CD4-positive, alpha-beta T cell treated with Interleukin-2 at 100 ng/mL for 4 hours (primary cell): ENCODE measurements around the gene URB2.
"Not testable (repeated sequence)": the region's sequence is repeated elsewhere in the genome, so short reads cannot be mapped to it uniquely, and the experiment has no call there.

Experiments
- DNase-seq: peaks from one replicate; pipeline ENCODE4 v3.0.0-alpha.2; 2020; ENCODE audit warnings: low spot score

Gene URB2

DNA sequence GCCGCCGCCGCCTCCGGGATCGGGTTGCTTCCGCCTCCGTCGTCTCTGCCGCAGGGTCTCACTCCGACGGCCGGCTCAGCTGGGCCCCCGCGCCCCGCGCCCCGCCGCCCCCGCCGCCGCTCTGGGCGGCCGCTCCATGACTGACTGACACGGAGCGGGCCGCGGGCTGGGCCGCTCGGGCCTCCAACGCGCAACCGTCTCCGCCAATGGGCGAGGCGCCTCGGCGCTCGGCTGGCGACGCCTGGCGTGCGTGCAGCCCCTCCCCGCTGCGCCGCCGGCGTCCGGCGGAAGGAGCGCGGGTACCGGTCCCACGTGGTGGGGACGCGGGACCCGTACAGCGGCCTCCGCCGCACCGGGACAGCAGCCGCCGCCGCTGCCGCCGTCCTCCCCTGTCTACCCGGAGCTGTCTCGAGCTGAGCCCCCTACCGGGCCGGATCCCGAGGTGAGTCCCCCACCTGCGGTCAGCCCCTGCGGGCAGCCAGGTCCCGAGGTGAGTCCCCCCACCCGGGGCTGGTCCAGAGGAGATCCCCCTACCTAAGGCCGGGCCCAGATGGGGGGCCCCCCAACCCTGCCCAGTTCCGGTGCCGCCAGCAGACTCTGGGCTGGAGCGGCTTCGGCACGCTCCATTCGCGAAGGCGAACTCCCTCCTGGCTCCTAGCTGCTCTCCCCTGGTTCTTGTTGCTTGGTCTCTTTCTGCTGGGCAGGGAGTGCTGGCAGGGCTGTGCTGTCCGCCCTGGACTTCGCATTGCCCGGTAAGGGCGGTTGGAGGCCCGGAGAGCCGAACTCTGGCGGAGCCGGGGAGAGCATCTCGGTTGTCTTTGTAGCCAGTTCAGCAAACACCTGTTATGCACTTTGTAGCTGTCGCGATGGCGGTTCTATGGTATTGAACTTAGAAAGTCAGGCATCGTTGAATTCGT, at the start of gene URB2, which contains the start of gene TAF5L:
Gene URB2 (plus strand): TSS at position 333 of the 917 bp plus-strand sequence. CDS start 1,387 bp downstream, outside the sequence.
Gene TAF5L (minus strand): TSS at position 208 of the 917 bp plus-strand sequence. CDS start 11,640 bp downstream, outside the sequence.
- DNase-seq = peak; percentile 83

DNA sequence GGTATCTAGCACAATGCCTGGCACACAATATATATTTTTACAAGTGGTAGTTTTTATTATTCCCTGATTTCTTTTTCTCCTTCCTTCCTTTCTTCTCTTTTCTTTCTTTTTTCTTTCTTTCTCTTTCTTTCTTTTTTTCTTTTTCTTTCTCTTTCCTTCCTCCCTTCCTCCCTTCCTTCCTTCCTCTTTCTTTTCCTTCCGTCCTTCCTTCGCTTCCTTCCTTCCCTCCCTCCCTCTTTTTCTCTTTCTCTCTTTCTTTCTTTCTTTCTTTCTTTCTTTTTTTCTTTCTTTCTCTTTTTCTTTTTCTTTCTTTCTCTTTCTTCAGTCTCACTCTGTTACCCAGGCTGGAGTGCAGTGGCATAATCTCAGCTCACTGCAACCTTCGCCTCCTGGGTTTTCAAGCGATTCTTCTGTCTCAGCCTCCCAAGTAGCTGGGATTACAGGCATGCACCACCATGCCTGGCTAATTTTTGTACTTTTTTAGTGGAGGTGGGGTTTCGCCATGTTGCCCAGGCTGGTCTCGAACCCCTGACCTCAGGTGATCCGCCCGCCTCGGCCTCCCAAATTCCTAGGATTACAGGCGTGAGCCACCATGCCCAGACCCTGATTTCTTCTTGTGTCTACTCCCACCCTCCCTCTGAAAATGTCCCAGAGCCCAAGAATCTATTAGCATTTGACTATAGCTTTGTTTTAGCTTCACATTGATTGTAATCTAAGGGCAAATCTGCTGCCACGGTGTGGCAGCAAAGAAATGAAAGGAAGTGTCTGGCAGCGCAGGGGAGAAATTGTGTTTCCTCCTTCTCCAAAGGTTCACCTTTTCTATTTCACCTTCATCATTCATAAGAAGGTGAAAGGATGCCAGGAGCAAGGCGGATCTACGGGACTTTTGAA, 47.6 kb upstream of the URB2 start:
- DNase-seq = no peak

DNA sequence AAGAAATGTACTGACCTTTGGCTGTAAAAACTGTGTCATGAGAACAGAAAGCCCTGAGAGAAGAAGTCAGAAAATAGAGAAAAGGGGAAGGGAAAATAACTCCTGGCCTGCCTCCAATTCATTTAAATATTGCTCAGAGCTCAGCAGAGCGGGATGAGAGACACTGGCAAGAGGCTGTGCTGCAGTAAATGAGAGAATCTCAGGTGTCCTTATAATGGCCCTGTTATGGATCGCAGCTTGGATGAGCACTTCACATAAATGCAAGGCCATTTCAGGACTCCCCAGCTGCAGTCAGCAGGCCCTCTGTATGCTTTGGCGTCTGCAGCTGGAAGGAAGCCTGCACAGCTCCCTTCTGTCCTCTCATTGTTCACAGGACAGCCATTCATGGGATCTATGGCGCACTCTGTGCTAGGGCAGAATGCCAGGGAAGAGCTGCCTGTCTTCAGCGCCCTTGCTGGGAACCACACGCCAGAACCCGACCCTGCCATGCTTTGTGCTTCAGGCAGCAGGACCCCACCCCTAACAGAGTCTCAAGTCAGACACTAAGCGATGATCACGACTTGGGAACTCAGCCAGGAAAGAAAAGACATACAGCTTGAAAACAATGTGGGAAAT, 46.9 kb upstream of the URB2 start:
- no peak for DNase-seq

DNA sequence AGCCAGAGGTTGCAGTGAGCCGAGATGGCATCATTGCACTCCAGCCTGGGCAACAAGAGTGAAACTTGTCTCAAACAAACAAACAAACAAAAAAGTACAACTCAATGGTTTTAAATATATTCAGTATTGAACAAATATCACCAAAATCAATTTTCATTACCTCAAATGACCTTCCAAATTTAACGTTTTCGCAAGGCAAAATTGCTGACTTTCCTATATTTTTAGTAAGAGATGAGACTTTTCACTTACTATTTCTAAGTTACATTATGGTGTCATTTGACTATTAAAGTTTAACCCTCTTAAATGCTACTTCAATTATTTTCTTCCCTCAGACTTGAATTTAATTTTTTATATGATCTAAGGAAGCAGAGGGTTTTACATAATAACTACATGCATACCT, 44.6 kb upstream of the URB2 start:
- no peak for DNase-seq

DNA sequence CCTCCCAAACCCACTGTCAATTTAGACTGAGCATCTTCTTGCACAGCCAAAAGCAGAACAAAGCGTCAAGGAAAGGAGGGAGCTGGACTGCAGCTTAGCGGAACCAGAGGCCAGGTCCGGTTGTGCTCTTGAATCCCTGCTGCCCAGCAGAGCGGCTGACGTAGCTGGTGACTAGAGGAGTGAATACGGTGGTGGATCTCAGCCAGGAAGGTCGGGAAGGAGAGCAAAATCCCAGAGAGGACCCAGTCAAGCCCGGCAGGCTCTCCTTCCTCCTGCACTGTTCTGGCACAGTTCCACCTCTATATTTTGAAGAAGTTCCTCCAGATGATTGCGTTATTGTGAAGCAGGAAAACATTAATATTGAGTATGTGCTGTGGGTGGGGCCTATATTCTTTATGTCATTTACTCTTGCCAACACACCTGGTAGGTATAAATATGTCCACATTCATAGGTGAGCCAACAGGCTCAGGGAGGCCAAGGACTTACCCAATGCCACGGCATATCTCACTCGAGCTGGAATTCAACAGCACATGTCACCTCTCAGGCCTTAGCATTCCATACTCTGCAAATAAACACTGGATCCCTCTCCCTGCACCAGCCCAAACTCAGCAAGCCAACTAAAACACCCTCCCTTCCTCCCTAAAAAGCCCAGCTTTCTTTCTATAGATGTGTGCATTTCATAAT, 43.9 kb upstream of the URB2 start:
- DNase-seq = no peak

DNA sequence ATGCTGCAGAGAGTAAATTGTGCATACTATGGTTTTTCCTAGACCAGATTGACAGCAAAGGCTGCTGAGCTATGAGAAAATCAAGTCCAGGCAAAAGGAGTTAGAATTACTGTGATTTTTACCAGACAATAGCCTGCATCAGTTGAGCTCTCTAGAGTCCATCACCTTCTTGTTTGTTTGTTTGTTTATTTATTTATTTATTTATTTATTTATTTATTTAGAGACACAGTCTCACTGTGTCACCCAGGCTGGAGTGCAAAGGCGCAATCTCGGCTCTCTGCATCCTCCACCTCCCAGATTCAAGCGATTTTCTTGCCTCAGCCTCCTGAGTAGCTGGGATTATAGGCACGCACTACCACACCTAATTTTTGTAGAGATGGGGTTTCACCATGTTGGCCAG, 43.3 kb upstream of the URB2 start:
- DNase-seq = no peak

DNA sequence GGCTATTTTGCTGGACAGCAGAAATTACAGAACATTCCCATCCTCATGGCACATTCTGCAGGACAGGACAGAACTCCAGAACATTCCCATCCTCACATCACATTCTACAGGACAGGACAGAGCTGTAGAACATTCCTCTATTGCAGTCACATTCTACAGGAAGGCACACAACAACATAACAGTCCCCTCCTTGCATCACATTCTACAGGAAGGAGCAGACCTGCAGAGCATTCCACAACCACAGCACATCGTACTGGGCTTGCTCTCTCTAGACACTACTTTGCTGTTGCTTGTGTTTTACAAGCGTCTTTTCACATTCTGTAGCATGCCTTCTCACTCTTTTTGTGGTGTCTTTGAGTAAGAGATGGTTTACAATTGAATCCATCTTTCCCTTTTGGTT, 40.7 kb upstream of the URB2 start:
- DNase-seq = no peak

DNA sequence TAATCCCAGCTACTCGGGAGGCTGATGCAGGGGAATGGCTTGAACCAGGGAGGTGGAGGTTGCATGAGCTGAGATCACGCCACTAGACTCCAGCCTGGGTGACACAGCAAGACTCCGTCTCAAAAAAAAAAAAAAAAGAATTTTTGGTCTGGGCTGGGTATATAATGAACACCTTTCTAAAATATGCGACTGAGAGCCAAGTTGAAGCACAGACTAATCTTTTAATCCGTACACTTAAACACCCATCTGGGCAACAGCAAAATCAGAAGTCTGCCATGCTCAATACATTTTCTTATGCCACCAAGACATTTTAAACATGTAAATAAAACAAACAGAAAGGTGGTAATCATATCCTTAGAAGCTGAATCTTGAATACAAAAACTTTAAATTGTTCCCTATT, 35.9 kb upstream of the URB2 start:
- no peak for DNase-seq

DNA sequence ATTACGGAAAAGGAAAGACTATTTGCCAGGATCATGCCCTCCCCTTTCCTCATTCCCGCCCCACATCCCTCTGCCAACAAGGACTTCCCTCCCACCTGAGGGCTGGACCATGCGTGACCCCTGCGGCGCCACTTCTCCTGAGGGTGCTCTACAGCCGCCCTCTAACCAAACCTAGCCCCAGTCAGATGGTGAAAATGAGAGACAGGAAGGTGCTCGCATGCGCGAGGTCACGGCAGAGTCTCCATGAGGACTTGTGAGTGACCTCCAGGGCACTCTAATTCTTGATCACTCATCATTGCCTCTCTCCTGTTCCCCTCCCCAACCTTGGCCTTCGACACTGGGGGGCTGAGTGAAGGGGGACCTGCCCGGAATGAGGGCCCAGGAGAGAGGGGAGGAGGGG, 32.2 kb upstream of the URB2 start:
- DNase-seq = no peak

DNA sequence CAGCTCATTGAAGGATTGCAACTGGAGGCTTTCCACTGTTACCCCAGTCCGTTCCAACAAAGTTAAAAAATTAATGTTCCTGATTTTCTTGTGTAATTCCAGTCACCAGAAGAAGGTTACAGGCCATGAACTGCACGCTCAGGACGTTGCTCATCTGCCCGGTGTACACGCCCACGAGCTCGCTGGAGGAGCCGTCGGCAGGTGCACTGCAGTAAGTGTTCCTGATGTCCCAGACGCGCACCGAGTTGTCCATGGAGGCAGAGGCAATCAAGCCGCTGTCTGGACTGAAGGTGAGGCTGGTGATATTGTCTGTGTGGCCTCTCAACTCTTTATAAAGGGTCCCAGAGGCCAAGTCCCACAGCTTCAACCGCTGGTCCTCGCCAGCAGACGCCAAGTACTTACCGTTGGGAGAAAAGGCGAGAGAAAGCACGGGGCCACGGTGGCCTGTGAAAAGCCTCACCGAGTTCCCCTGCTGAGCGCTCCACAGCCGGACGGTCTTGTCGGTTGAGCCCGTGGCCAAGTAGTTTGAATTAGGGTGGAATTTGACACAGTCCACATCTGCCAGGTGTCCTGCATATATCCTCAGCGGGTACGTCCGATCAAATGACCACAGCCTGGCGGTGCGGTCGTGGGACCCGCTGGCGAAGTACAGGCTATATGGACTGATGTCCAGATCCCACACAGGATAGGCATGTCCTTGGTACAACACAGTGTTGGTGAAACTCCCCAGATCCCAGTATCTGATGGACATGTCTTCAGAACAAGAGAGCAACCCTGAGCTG, 31.6 kb upstream of the URB2 start:
- DNase-seq = no peak

DNA sequence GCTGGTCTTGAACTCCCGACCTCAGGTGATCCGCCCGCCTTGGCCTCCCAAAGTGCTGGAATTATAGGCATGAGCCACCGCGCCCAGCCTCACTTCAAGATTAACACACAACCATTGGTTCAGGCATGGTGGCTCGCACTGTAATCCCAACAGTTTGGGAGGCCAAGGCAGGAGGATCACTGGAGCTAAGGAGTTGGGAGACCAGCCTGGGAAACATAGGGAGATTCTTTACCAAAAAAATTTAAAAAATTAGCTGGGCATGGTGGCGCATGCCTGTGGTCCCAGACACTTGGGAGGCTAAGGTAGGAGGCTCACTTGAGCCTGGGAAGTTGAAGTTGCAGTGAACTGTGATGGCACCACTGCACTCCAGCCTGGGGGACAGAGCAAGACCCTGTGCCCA, 30.2 kb upstream of the URB2 start:
- not testable (repeated sequence) for DNase-seq

DNA sequence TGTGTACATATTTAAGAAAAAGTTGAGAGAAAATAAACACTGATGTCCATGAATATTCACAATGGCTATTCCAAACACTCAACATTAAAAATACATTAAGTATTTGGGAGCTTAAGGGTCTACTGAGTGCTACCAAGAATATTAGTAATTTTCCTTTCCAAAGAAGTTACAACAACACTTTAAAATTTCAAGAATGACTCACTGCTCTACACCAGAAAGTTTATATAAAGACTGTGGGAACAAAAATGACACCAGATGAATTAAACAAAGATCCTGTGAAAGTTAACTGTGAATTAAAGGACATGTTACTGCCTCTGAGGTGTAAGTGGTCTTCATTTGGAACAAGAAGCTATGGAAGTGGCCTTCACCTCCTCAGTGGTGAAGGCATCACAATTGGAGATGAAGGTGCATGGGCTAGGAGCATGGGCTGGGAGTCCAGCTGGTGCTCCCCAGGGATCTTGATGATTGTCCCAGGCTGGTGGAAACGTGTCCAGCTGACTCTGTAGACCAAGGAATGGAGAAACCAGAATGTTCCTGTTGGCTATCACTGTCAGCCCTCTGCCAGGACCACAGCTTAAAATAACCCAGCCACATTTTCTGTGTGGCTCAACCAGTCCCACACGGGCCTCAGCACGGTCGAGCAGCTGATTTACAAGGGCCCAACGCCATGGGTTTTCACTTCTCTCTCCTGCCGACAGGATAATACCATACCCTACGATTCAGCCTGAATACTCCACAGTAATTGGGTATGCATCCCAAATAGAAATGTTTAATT, 28.9 kb upstream of the URB2 start:
- DNase-seq = no peak

DNA sequence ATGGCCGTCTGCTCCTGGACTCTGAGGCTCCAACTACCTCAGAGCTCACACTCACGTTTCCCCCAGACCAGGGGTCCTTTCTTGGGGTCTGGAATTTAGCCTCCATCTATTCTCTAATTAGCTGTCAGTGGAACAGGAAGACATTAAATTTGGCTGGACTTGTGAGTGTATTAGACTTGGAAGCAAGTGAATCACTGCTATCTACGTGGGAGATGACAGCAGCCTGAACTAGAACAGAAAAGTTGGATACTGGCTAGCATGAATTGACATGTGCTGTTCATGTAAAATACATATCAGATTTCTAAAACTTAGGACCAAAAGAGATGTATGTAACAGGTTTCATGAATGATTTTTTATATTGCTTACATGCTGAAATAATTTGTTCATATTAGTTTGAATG, 28.2 kb upstream of the URB2 start:
- DNase-seq = no peak

DNA sequence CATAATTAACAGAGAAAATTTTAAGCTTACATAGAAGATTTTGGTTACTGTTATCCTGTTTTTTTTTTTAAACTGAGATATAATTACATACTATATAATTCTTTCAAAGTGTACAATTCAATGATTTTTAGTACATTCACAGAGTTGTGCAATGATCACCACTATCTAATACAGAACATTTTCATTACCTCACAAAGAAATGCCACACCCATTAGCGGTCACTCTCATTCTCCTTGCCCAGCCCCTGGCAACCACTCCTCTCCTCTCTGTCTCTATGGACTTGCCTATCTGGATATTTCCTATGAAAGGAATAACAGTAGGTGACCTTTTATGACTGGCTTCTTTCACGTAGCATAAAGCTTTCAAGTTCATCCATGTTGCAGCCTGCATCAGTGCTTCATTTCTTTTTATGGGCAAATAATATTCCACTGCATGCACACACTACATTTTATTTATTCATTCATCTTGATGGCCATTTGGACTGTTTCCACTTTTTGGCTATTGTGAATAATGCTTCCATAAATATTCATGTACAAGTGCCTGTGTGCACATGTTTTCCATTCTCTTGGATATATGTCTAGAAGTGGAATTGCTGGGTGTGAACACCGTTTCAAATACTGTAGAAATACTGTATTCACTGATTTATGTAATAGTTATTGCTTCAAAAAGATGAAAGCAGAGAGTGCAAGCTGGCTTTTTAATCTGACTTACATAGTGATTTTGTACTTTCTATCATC, 26.7 kb upstream of the URB2 start:
- DNase-seq = no peak

DNA sequence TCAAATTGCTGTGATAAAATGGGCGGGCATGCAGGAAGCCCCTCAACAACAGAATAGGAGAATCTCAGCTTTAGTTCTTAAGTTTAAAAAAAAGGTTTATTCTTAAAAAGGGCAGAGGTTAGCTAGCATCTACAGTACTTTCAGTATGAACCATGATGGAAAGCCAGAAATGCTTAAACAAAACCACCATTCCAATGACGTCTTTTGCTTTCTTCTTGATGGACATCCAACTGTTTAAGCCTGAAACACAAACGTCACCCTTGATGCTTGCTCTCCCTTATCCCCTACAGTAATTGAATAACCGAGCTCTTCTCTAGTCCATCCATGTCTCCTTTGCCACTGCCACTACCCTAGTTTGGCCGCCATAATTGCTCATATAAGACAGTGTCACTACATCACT, 25.8 kb upstream of the URB2 start:
- DNase-seq = no peak

DNA sequence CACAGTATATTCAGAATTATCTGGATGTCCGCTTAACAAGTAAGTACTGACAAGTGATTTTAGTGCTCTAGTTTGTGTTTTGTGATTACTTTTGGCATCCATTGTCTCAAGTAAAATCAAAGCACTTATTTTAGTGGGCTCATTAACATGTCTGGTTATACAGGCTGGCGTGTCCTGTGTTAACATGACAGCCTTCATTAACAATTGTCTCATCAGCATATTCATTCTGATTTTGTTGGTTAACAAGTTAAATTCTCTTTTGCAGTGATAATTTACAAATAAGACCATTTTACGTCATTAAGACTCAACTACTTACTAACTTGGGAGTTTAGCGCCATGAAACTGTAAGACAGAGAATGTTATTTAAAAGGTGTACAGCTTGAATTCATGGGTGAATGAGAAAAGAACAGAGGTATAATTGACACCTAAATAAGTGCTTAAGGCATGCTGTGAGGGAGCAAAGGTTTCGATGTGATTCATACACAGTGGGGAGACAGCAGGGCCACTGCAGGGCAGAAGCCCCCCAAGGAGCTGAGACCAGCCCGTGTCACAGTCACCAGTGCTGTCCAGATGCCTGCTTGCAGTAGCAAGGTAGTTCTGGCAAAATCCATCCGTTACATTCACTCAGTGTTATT, 22.6 kb upstream of the URB2 start:
- DNase-seq = no peak

DNA sequence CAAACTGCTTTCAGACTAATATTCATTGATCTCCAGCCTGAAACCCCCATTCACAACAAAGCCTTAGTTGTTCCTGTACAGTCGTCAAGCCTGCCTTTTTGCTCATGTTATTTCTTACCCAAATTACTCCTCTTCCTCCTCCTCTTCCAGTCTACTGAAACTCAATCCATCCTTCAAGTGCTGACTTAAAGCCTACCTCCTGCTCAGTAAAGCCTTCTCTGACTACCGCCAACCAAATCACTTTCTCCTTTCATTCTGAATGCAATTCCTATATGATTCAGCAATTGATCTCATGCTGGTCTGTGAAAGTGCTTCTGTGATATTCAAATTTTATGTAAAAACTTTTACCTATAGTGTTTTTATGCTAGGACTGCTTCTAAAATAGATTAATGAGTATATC, 18.7 kb upstream of the URB2 start:
- no peak for DNase-seq

DNA sequence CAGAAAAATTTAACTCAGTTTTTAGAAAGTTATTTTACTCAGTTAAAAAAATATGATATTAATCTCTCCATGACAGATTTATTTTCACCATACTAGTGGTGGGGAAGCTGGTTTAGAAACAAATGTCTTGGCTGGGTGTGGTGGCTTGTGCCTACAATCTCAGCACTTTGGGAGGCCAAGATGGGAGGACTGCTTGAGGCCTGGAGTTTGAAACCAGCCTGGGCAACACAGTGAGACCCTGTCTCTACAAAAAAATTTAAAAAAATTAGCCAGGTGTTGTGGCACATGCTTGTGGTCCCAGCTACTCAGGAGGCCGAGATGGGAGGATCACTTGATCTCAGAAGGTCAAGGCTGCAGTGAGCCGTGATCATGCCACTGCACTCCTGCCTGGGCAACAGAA, 17.5 kb upstream of the URB2 start:
- no peak for DNase-seq

DNA sequence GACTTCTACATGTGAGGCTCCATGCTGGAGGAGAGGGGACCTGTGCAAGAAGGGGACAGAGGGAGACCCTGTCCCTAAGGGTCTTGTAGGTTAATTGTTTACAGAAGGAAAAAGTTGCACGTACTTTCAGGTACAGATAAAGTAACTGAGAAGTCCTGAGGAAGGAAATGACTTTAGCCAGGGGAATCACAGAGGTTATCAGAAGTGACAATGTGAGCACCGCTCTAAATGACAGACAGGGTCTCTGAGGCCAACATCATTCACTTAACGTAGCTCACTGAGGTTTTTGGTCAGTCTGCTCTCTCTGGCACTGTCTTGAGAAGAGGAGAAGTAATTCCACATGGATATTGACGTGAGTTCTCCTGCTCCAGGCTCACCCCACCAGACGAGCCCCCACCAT, 12.1 kb upstream of the URB2 start:
- no peak for DNase-seq
